Activated CD4-positive, alpha-beta T cell treated with anti-CD3 and anti-CD28 coated beads, Interleukin-2, amount 10 ng/mL, durations not matched to agents 24 days and 14 days (primary cell): ENCODE measurements around the gene MON2. TPM values are rescaled to one million over a fixed set of nuclear protein-coding genes. Genes with fewer than 3 reads are reported as not detected.
"Not testable (repeated sequence)": the region's sequence is repeated elsewhere in the genome, so short reads cannot be mapped to it uniquely, and the experiment has no call there.

Experiments
- DNase-seq: peaks from one replicate; pipeline ENCODE4 v3.0.0; 2022
- H3K27ac Mint-ChIP-seq: one replicate; pipeline ENCODE4 v1.8.0; 2022; ENCODE audit warnings: mild to moderate bottlenecking, mixed read lengths
- H3K27me3 Mint-ChIP-seq: one replicate; pipeline ENCODE4 v1.8.0; 2022; ENCODE audit warnings: mixed read lengths
- H3K36me3 Mint-ChIP-seq: one replicate; pipeline ENCODE4 v1.8.0; 2022; ENCODE audit warnings: low read depth, mild to moderate bottlenecking, mixed read lengths
- H3K4me1 Mint-ChIP-seq: one replicate; pipeline ENCODE4 v1.8.0; 2021; ENCODE audit warnings: mixed read lengths
- H3K4me3 Mint-ChIP-seq: one replicate; pipeline ENCODE4 v1.8.0; 2022; ENCODE audit warnings: mild to moderate bottlenecking, moderate library complexity, mixed read lengths
- H3K9me3 Mint-ChIP-seq: one replicate; pipeline ENCODE4 v1.8.0; 2021; ENCODE audit warnings: mixed read lengths
- intact Hi-C: fragments of 100-400 bp; cut with micrococcal nuclease; formaldehyde crosslinking; loops from one replicate; pipeline ENCODE4 v1.15.1; 2023
- total RNA-seq: library from RNA; stranded (reverse); gene quantifications from 2 replicates; pipeline ENCODE4 v1.2.3, GENCODE V29; 2022

MON2 gene
- total RNA-seq, 1 donor from 2014 or later: 36.4 TPM

GRCh38 chr12:62543324-62543723, 76.7 kb downstream of the MON2 start:
- Mint-ChIP-seq H3K9me3 (no peaks in the 10 kb centered on the region), H3K4me1 (peaks cover 5% of the 10 kb centered on the region), H3K27ac (no peak overlapping the region), H3K36me3 (peaks cover 37% of the 10 kb centered on the region), H3K27me3 (no peaks in the 10 kb centered on the region), H3K4me3 (no peak overlapping the region)
- intact Hi-C loops: no loop called here
- DNase-seq: no peak

DNA sequence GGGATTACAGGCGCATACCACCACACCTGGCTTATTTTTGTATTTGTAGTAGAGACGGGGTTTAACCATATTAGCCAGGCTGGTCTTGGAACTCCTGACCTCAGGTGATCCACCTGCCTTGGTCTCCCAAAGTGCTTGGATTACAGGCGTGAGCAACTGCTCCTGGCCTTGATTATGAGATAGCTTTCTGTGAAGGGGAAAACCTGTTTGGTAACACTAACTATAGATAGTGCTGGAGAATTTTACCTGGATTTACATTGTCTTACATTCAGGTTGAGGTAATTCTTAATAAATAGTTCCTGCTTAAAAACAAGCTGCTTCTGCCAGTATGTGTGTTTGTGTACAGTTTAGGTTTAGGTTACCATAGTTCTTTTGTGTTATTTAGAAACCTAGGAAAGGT, 77.1 kb downstream of the MON2 start:
- intact Hi-C loops: no loop called here
- H3K9me3 Mint-ChIP-seq: no peaks in the 10 kb centered on the region
- peaks cover 5% of the 10 kb centered on the region for H3K4me1 Mint-ChIP-seq
- peaks cover 36% of the 10 kb centered on the region for H3K36me3 Mint-ChIP-seq
- no peaks in the 10 kb centered on the region for H3K27me3 Mint-ChIP-seq
- DNase-seq: no peak
- no peak overlapping the region for H3K27ac Mint-ChIP-seq
- no peak overlapping the region for H3K4me3 Mint-ChIP-seq

- Mint-ChIP-seq H3K27me3 (no peaks in the 10 kb centered on the region), H3K27ac (no peak overlapping the region), H3K9me3 (no peaks in the 10 kb centered on the region), H3K4me3 (no peak overlapping the region), H3K36me3 (peaks cover 41% of the 10 kb centered on the region), H3K4me1 (no peaks in the 10 kb centered on the region)
- no peak for DNase-seq
- intact Hi-C loops: no loop called here
Measured at GRCh38 chr12:62552906-62553556, 86.4 kb downstream of the MON2 start.

DNA sequence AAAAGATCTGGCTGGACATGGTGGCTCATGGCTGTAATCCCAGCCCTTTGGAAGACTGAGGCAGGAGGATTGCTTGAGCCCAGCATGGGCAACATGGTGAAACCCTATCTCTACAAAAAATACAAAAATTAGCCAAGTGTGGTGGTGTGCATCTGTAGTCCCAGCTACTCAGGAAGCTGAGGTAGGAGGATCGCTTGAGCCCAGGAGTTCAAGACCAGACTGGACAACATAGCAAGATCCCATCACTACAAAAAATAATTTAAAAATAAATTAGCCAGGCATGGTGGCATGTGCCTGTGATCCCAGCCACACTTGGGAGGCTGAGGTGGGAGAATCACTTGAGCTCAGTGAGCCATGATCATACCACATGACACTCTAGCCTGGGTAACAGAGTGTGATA, 92.7 kb downstream of the MON2 start:
- H3K4me1 Mint-ChIP-seq, H3K27ac Mint-ChIP-seq, DNase-seq, H3K9me3 Mint-ChIP-seq, H3K4me3 Mint-ChIP-seq, H3K27me3 Mint-ChIP-seq, intact Hi-C loops: not testable (repeated sequence)
- peaks cover 34% of the 10 kb centered on the region for H3K36me3 Mint-ChIP-seq

DNA sequence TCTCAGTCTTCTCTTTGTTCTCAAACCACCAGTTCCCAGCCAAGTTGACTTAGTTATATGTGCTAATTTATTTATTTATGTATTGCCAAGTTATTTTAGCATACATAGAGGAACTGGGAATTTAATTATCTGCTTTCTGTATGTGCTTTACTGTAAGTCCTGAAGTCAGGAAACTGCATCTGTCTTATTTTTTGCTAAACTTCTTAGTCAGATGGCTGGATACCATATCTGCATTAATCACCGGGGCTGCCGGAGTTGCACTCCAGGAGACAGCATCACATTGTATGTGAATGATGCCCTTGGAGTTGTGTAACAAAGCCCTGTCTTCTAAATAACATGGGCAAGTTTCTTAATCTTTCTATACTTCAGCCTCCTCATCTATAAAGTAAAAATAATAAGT, 96.2 kb downstream of the MON2 start:
- Mint-ChIP-seq H3K9me3 (peaks cover 2% of the 10 kb centered on the region), H3K27me3 (no peaks in the 10 kb centered on the region), H3K27ac (no peak overlapping the region), H3K4me3 (no peak overlapping the region), H3K36me3 (peaks cover 35% of the 10 kb centered on the region), H3K4me1 (peaks cover under 1% of the 10 kb centered on the region)
- no peak for DNase-seq
- intact Hi-C loops: no loop called here

GRCh38 chr12:62575036-62575435, 108.4 kb downstream of the MON2 start:
- no peak overlapping the region for H3K27ac Mint-ChIP-seq
- H3K4me3 Mint-ChIP-seq: no peak overlapping the region
- no peak for DNase-seq
- H3K9me3 Mint-ChIP-seq: peaks cover 5% of the 10 kb centered on the region
- H3K4me1 Mint-ChIP-seq: no peaks in the 10 kb centered on the region
- no peaks in the 10 kb centered on the region for H3K27me3 Mint-ChIP-seq
- intact Hi-C loops: no loop called here
- peaks cover 19% of the 10 kb centered on the region for H3K36me3 Mint-ChIP-seq

DNA sequence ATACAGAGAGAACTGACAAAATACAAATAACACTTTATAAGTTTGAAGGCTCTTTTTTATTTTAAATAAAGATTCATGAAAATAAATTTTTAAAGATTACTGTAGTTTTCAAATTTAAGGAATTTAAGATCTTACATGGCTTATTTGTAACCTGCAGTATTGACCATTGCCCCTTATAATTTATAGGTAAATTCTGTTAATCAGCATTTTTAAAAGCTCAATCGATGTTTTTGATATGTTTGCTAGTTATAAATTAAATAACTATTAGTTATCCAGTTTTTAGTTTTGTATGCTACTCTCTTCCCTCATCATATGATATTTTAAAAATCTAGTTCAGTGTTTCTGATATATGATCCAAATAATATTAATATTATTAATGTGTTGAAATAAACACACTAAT, 109.9 kb downstream of the MON2 start:
- Mint-ChIP-seq H3K27ac (no peak overlapping the region), H3K4me1 (no peaks in the 10 kb centered on the region), H3K4me3 (no peak overlapping the region), H3K9me3 (peaks cover 5% of the 10 kb centered on the region), H3K36me3 (peaks cover 14% of the 10 kb centered on the region), H3K27me3 (no peaks in the 10 kb centered on the region)
- intact Hi-C loops: no loop called here
- DNase-seq: no peak

DNA sequence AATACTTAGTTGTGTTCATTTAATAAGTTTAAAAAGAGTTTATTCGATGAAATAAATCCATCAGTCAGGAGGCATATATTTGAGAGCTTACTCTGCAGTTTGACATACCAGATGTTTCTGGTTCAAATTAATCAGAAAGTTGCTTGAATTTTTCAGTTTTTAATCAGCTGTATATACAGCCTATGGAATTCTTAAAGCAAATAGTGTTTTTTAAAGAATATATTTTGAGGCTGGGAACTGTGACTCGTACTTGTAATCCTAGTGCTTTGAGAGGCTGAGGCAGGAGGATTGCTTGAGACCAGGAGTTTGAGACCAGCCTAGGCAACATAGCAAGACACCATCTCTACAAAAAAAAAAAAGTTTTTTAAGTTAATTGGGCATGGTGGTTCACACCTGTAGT, 112.1 kb downstream of the MON2 start:
- Mint-ChIP-seq H3K27ac (no peak overlapping the region), H3K4me3 (no peak overlapping the region), H3K4me1 (no peaks in the 10 kb centered on the region), H3K36me3 (peaks cover 20% of the 10 kb centered on the region), H3K9me3 (peaks cover 5% of the 10 kb centered on the region), H3K27me3 (no peaks in the 10 kb centered on the region)
- intact Hi-C loops: no loop called here
- DNase-seq: no peak

DNA sequence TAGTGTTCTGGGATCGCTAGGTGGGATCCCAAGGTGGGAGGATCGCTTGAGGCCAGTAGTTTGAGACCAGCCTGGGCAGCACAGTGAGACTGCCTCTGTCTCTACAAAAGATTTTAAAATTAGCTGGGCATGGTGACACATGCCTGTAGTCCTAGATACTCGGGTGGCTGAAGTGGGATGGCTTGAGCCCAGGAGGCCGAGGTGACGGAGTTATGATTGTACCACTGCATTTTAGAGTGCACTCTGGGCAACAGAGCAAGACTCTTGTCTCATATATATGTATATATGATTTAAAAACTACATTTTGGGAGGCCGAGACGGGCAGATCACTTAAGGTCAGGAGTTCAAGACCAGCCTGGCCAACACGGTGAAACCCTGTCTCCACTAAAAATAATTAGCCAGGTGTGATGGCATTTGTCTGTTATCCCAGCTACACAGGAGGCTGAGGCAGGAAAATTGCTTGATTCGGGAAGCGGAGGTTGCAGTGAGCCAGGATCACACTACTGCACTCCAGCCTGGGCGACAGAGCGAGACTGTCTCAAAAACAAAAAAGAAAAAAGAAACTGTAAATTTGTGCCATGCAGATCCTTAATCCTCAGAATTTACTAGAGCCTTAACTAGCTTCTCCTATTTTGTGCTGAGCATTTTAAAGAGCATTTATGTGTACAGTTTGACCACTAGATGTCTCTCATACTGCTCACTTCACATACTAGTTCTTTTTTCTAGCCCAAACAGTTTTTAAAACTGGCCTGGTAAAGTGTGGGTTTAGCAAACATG, 114.8 kb downstream of the MON2 start:
- peaks cover 20% of the 10 kb centered on the region for H3K36me3 Mint-ChIP-seq
- H3K4me1 Mint-ChIP-seq: no peaks in the 10 kb centered on the region
- H3K9me3 Mint-ChIP-seq: no peaks in the 10 kb centered on the region
- H3K4me3 Mint-ChIP-seq: no peak overlapping the region
- DNase-seq: no peak
- intact Hi-C loops: loop anchor here (1.0 kb wide), 1 partner anchor 213 kb away; no protein-coding TSS in a partner anchor
- H3K27ac Mint-ChIP-seq: no peak overlapping the region
- H3K27me3 Mint-ChIP-seq: no peaks in the 10 kb centered on the region

- Mint-ChIP-seq H3K36me3 (peaks cover 21% of the 10 kb centered on the region), H3K9me3 (no peaks in the 10 kb centered on the region), H3K4me3 (no peak overlapping the region), H3K27ac (no peak overlapping the region), H3K27me3 (no peaks in the 10 kb centered on the region), H3K4me1 (no peaks in the 10 kb centered on the region)
- intact Hi-C loops: no loop called here
- no peak for DNase-seq
Measured at GRCh38 chr12:62582065-62582366, 115.4 kb downstream of the MON2 start.

DNA sequence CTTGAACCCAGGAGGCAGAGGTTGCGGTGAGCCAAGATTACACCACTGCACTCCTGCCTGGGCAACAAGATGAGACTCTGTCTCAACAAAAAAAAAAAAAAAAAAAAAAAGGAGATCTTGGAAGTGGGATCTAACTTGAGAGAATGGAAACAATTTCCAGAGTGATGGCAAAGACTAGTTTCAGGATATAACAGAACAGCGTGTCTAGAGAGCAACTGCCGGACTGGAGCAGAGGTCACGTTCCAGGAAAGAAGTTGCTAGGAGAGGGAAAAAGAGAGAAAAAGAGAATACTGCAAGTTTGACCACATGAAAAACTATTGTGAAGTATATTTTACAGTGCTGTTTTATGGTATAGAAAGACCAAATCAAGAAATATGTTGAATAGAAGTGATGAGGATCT, 118.0 kb downstream of the MON2 start:
- intact Hi-C loops: no loop called here
- peaks cover 22% of the 10 kb centered on the region for H3K36me3 Mint-ChIP-seq

GRCh38 chr12:62586850-62587249, 120.2 kb downstream of the MON2 start:
- Mint-ChIP-seq H3K27ac (no peak overlapping the region), H3K4me3 (no peak overlapping the region), H3K9me3 (no peaks in the 10 kb centered on the region), H3K27me3 (no peaks in the 10 kb centered on the region), H3K36me3 (peaks cover 33% of the 10 kb centered on the region), H3K4me1 (no peaks in the 10 kb centered on the region)
- intact Hi-C loops: no loop called here
- no peak for DNase-seq

More for the DNA sequence above, 118.0 kb downstream of the MON2 start:
- Mint-ChIP-seq H3K27me3 (no peaks in the 10 kb centered on the region), H3K4me1 (no peaks in the 10 kb centered on the region), H3K9me3 (no peaks in the 10 kb centered on the region), H3K27ac (no peak overlapping the region), H3K4me3 (no peak overlapping the region)
- no peak for DNase-seq

DNA sequence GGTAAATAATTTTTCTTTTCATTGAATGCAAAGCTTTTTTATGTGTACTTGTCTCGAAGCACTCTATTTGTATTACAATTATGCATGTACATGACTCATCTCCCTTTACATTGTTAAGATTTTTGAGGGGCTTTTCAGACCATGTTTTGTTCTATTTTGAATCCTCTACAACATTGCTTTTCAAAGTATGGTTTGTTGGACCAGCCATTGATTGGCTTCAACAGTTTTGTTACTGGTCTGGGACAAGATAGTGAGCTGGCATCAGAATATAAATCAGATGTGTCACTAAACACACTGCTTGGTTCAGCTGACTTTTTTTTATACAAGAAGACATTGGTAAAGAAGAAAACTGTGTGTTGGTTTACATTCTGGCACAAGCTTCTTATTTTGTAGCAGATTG, 122.3 kb downstream of the MON2 start:
- intact Hi-C loops: no loop called here
- no peaks in the 10 kb centered on the region for H3K27me3 Mint-ChIP-seq
- no peaks in the 10 kb centered on the region for H3K4me1 Mint-ChIP-seq
- H3K36me3 Mint-ChIP-seq: peaks cover 30% of the 10 kb centered on the region
- DNase-seq: no peak
- H3K4me3 Mint-ChIP-seq: no peak overlapping the region
- no peak overlapping the region for H3K27ac Mint-ChIP-seq
- no peaks in the 10 kb centered on the region for H3K9me3 Mint-ChIP-seq

DNA sequence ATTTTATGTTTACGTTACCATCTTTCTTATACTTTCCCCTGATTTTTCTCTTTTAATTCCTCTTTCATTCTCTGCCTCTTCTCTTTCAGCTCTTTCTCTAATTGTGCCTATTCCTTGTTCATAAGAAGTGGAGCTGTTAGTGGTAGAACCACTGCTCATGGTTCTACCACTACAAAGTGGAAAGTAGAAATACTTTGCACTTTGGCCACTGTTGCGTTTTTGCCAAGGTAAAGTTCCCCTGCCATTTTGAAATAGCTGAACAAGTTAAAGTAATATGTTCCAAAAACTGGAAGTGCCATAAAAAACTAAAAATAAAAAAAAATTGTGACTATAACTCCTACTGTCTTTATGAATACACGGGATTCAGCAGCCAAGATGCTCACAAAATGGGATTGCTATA, 130.6 kb downstream of the MON2 start:
- Mint-ChIP-seq H3K4me1 (peaks cover 5% of the 10 kb centered on the region), H3K36me3 (peaks cover 11% of the 10 kb centered on the region), H3K27ac (no peak overlapping the region), H3K4me3 (no peak overlapping the region), H3K9me3 (no peaks in the 10 kb centered on the region), H3K27me3 (no peaks in the 10 kb centered on the region)
- no peak for DNase-seq
- intact Hi-C loops: no loop called here

GRCh38 chr12:62598846-62599245, 132.2 kb downstream of the MON2 start:
- intact Hi-C loops: no loop called here
- no peak overlapping the region for H3K27ac Mint-ChIP-seq
- H3K4me3 Mint-ChIP-seq: no peak overlapping the region
- DNase-seq: no peak
- H3K27me3 Mint-ChIP-seq: no peaks in the 10 kb centered on the region
- H3K4me1 Mint-ChIP-seq: peaks cover 5% of the 10 kb centered on the region
- no peaks in the 10 kb centered on the region for H3K9me3 Mint-ChIP-seq
- peaks cover 8% of the 10 kb centered on the region for H3K36me3 Mint-ChIP-seq
